Loucy (cell line): ENCODE measurements around the gene NPDC1.

Source experiments
- H2AFZ ChIP-seq: fragments of 200-600 bp; sonication (generic); 2 replicates; pipeline ENCODE4 v1.6.0; 2016; ENCODE audit warnings: antibody characterized with exemption, mild to moderate bottlenecking, low read length, moderate library complexity
- H3F3A ChIP-seq: fragments of 200-600 bp; 2 replicates; pipeline ENCODE4 v1.6.0; 2016; ENCODE audit warnings: antibody characterized with exemption, low read depth, mild to moderate bottlenecking
- H3K27me3 ChIP-seq: fragments of 200-600 bp; sonication (generic); 2 replicates; pipeline ENCODE4 v1.6.1; 2014; ENCODE audit warnings: low read length, mild to moderate bottlenecking; ENCODE audit not compliant: insufficient read depth, poor library complexity, severe bottlenecking
- H3K36me3 ChIP-seq: fragments of 200-600 bp; sonication (generic); 2 replicates; pipeline ENCODE4 v1.6.1; 2016; ENCODE audit warnings: low read length; ENCODE audit not compliant: insufficient read depth
- H3K4me1 ChIP-seq: fragments of 200-600 bp; sonication (generic); 2 replicates; pipeline ENCODE4 v1.5.1; 2014; ENCODE audit warnings: low read length, mild to moderate bottlenecking; ENCODE audit not compliant: insufficient read depth, poor library complexity, severe bottlenecking
- H3K4me2 ChIP-seq: fragments of 200-600 bp; sonication (generic); 2 replicates; pipeline ENCODE4 v1.6.0; 2014; ENCODE audit warnings: antibody characterized with exemption, low read length, low read depth, mild to moderate bottlenecking; ENCODE audit not compliant: poor library complexity, severe bottlenecking
- H3K4me3 ChIP-seq: fragments of 200-600 bp; sonication (generic); 2 replicates; pipeline ENCODE4 v1.5.1; 2014; ENCODE audit warnings: low read length, mild to moderate bottlenecking, mixed read lengths; ENCODE audit not compliant: poor library complexity, severe bottlenecking
- H3K79me2 ChIP-seq: fragments of 200-600 bp; sonication (generic); 2 replicates; pipeline ENCODE4 v1.6.1; 2014; ENCODE audit warnings: low read length; ENCODE audit not compliant: insufficient read depth
- H3K9ac ChIP-seq: fragments of 200-600 bp; sonication (generic); 2 replicates; pipeline ENCODE4 v1.6.0; 2014; ENCODE audit warnings: mild to moderate bottlenecking, low read depth, low read length, moderate library complexity; ENCODE audit not compliant: poor library complexity, severe bottlenecking
- H3K9me2 ChIP-seq: fragments of 200-600 bp; sonication (generic); replicated peaks from 2 replicates; pipeline ENCODE4 v1.6.1; 2016; ENCODE audit warnings: low read depth, low read length, mixed read lengths
- H3K9me3 ChIP-seq: fragments of 200-600 bp; sonication (generic); 2 replicates; pipeline ENCODE4 v1.6.1; 2014; ENCODE audit warnings: mild to moderate bottlenecking, antibody characterized with exemption, low read length, low read depth; ENCODE audit not compliant: insufficient read depth
- H4K20me1 ChIP-seq: fragments of 200-600 bp; sonication (generic); 2 replicates; pipeline ENCODE4 v1.6.0; 2014; ENCODE audit warnings: antibody characterized with exemption, low read length, mild to moderate bottlenecking; ENCODE audit not compliant: insufficient read depth, poor library complexity, severe bottlenecking
- EZH2phosphoT487 ChIP-seq: fragments of 200-600 bp; IDR thresholded peaks from 2 replicates; pipeline ENCODE4 v1.6.1; 2018; ENCODE audit warnings: antibody characterized with exemption, mild to moderate bottlenecking, moderate library complexity, borderline replicate concordance
- TF ChIP-seq, protein P1 (sequence below): fragments of 200-600 bp; sonication (generic); conservative IDR thresholded peaks from 2 replicates; pipeline ENCODE4 v1.5.1; 2014; ENCODE audit warnings: mild to moderate bottlenecking, antibody characterized with exemption, low read length

Gene NPDC1

GRCh38 chr9:136995362-136995761 is 50.6 kb downstream of the NPDC1 start:
- H3K9ac ChIP-seq: no peak overlapping the region
- no peak for TF ChIP-seq EZH2phosphoT487
- TF ChIP-seq, protein P1, sequence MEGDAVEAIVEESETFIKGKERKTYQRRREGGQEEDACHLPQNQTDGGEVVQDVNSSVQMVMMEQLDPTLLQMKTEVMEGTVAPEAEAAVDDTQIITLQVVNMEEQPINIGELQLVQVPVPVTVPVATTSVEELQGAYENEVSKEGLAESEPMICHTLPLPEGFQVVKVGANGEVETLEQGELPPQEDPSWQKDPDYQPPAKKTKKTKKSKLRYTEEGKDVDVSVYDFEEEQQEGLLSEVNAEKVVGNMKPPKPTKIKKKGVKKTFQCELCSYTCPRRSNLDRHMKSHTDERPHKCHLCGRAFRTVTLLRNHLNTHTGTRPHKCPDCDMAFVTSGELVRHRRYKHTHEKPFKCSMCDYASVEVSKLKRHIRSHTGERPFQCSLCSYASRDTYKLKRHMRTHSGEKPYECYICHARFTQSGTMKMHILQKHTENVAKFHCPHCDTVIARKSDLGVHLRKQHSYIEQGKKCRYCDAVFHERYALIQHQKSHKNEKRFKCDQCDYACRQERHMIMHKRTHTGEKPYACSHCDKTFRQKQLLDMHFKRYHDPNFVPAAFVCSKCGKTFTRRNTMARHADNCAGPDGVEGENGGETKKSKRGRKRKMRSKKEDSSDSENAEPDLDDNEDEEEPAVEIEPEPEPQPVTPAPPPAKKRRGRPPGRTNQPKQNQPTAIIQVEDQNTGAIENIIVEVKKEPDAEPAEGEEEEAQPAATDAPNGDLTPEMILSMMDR: no peak
- peaks cover 18% of the 10 kb centered on the region for H3K4me1 ChIP-seq

DNA sequence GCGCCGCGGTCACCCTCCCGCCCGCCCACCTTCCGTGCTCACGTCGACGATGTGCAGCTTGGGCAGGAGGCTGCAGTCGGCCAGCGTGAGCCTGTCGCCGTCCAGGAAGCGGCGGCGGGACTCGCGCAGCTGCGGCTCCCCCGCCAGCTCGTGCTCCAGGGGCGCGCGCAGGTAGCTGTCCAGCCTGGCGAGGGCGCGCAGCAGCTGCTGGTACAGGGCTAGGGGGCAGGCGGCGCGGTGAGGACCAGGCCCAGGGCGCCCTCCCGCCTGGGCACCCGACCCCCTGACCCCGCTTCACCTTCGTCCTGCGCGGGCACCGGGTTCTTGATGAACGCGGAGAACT is 51.1 kb downstream of the NPDC1 start:
- no peaks in the 10 kb centered on the region for H3K27me3 ChIP-seq
- no peaks in the 10 kb centered on the region for H3K36me3 ChIP-seq
- H3K4me3 ChIP-seq: no peak overlapping the region
- H3K4me2 ChIP-seq: no peak overlapping the region
- H4K20me1 ChIP-seq: peaks cover 12% of the 10 kb centered on the region
- no peaks in the 10 kb centered on the region for H3F3A ChIP-seq
- peaks cover 15% of the 10 kb centered on the region for H3K4me1 ChIP-seq
- H3K9me3 ChIP-seq: no peaks in the 10 kb centered on the region
- no peak overlapping the region for H2AFZ ChIP-seq
- TF ChIP-seq, protein P1: no peak
- TF ChIP-seq EZH2phosphoT487: no peak
- H3K9me2 ChIP-seq: no peaks in the 10 kb centered on the region
- peaks cover 18% of the 10 kb centered on the region for H3K79me2 ChIP-seq
- H3K9ac ChIP-seq: no peak overlapping the region

More at GRCh38 chr9:136995362-136995761, 50.6 kb downstream of the NPDC1 start:
- no peaks in the 10 kb centered on the region for H3K27me3 ChIP-seq
- no peaks in the 10 kb centered on the region for H3K9me2 ChIP-seq
- peaks cover 18% of the 10 kb centered on the region for H3K79me2 ChIP-seq
- no peaks in the 10 kb centered on the region for H3K36me3 ChIP-seq
- H4K20me1 ChIP-seq: peaks cover 12% of the 10 kb centered on the region
- H3K4me3 ChIP-seq: no peak overlapping the region
- no peaks in the 10 kb centered on the region for H3F3A ChIP-seq
- H2AFZ ChIP-seq: no peak overlapping the region
- H3K4me2 ChIP-seq: no peak overlapping the region
- H3K9me3 ChIP-seq: no peaks in the 10 kb centered on the region

DNA sequence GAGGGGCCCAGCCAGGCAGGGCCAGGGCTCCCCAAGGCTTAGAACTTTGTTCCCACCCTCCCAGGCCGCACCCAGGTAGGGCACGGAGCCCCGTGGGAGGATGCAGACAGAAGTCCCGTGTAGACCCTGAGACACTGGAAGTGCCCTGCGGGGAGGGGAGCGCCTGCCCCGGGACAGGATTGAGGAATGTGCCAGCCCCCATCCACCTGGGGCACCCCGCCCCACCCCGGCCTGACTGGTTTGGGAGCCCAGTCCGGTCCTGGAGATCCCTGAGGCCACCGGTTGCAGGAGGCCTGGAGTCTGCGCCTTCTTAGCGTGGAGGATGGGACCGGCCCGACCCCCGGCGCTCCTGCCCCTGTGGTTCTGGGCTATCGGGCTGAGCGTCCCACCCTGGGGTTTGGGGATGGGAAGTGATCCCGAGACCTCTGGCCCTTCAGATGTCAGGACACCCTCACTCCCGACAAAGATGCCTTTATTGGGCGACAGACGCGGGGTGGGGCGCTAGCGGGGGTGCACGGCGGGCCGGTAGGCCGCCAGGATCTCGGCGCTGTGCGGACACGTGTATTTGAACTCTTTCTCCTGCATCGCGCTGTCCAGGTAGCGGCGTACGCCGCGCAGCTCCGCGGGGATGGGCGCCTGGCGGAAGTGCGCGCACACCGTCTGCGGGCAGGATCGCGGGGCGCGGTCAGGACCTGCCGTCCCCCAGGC is 51.6 kb downstream of the NPDC1 start:
- Histone ChIP-seq H3K9me2 (no peaks in the 10 kb centered on the region), H3K4me3 (no peak overlapping the region), H3K36me3 (no peaks in the 10 kb centered on the region), H4K20me1 (peaks cover 12% of the 10 kb centered on the region), H3K27me3 (no peaks in the 10 kb centered on the region), H3K4me2 (peak overlapping the region; percentile 92), H3K4me1 (peaks cover 15% of the 10 kb centered on the region), H2AFZ (no peak overlapping the region), H3K9me3 (no peaks in the 10 kb centered on the region), H3K9ac (peak overlapping the region; percentile 85), H3F3A (no peaks in the 10 kb centered on the region), H3K79me2 (peaks cover 18% of the 10 kb centered on the region)
- TF ChIP-seq, protein P1: no peak
- TF ChIP-seq EZH2phosphoT487: no peak
